ENCODE measurements around the gene FGF10.

The FGF10 gene

DNA sequence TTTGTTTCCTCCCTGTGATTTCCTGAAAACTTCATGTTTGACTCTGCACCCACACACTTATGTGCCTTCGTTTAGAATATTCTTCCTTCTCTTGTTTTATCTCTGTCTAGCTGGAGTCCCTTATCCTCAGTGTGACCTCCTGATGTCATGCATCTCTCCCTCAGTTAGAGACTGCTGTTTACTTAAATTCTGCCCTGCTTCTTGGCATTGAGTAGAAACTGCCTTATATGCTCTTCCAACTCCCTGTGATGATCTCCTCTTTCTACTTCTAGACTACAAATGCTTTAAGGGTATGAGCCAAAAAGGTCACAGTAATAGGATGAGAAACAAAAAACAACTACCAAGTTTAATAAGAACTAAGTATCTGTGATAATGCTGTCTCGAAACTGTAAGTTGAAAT is 12.2 kb downstream of the FGF10 start:
- Histone ChIP-seq H3K36me3 (no peaks in the 10 kb centered on the region), H3K27ac (no peak overlapping the region), H3K4me1 (no peaks in the 10 kb centered on the region), H3K27me3 (no peaks in the 10 kb centered on the region), H3K4me3 (no peak overlapping the region), H3K9me3 (no peaks in the 10 kb centered on the region)
- TF ChIP-seq, protein P1, sequence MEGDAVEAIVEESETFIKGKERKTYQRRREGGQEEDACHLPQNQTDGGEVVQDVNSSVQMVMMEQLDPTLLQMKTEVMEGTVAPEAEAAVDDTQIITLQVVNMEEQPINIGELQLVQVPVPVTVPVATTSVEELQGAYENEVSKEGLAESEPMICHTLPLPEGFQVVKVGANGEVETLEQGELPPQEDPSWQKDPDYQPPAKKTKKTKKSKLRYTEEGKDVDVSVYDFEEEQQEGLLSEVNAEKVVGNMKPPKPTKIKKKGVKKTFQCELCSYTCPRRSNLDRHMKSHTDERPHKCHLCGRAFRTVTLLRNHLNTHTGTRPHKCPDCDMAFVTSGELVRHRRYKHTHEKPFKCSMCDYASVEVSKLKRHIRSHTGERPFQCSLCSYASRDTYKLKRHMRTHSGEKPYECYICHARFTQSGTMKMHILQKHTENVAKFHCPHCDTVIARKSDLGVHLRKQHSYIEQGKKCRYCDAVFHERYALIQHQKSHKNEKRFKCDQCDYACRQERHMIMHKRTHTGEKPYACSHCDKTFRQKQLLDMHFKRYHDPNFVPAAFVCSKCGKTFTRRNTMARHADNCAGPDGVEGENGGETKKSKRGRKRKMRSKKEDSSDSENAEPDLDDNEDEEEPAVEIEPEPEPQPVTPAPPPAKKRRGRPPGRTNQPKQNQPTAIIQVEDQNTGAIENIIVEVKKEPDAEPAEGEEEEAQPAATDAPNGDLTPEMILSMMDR (IDR thresholded peaks at IDR 0.05) = no peak
- intact Hi-C loops (cut with DNase I; ENCODE audit: low total_unique reads) = no loop called here
- no peak for DNase-seq

DNA sequence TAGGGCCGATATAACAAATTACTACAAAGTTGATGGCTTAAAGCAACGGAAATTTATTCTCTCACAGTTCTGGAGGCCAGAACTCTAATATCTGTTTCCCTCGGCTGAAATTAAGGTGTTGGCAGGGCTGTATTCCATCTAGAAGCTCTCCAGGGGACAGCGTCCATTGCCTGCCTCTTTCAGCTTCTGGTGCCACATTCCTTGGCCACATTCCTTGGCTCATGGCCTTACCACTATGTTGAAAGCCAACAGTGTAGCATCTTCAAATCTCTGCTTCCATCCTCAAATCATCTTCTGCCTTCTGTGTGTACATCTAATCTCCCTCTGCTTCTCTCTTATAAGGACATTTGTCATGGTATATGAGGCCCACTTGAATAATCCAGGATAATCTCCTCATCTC is 17.2 kb downstream of the FGF10 start:
- Histone ChIP-seq H3K4me3 (no peak overlapping the region), H3K27ac (no peak overlapping the region), H3K36me3 (no peaks in the 10 kb centered on the region), H3K27me3 (no peaks in the 10 kb centered on the region), H3K4me1 (no peaks in the 10 kb centered on the region), H3K9me3 (no peaks in the 10 kb centered on the region)
- TF ChIP-seq, protein P1 (IDR thresholded peaks at IDR 0.05) = no peak
- intact Hi-C loops (cut with DNase I; ENCODE audit: low total_unique reads) = no loop called here
- no peak for DNase-seq

DNA sequence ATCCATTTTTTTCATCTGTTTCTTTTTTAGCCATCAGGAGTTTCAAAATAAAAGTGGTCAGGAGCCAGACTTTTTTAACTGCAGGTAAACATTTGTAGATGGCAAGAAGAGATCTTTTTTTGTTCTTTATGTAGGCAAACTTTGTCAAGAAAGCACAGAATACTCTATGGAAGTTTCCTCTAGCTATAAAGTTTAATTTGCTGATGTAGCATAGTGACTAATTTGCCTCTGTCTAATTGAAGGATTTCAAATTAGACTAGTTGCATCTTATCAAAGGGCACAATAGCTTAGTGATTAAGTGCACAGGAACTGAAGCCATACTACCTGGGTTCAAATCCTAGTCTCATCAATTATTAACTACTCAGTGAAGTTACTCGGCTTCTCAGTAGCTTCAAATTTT is 22.0 kb downstream of the FGF10 start:
- Histone ChIP-seq H3K9me3 (no peaks in the 10 kb centered on the region), H3K4me3 (no peak overlapping the region), H3K4me1 (peaks cover 0 to 7% (median 0%) of the 10 kb centered on the region in 4 donors), H3K27me3 (no peaks in the 10 kb centered on the region), H3K27ac (no peak overlapping the region), H3K36me3 (no peaks in the 10 kb centered on the region)
- DNase-seq = no peak
- intact Hi-C loops (cut with DNase I; ENCODE audit: low total_unique reads) = no loop called here
- TF ChIP-seq, protein P1 (IDR thresholded peaks at IDR 0.05) = no peak

DNA sequence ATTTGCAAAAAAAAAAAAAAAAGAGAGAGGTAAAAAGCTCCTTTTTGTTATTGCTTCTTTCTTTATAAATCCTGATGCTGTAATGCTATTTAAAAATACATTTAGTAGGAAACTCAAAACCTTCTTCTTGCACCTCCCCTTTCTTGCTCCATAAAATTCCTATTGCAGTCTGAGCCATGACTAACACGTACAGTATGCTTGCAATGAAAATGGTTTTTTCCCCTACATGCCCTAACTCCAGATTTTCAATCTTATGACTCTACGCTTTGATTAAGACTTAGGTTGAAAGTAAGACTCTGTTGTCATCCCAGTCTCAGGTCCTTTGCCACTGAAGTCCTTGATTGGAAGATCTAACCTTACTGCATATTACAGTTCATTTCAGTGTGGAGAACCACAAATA is 23.9 kb downstream of the FGF10 start:
- intact Hi-C loops (cut with DNase I; ENCODE audit: low total_unique reads) = no loop called here
- no peaks in the 10 kb centered on the region for H3K27me3 ChIP-seq

GRCh38 chr5:44364097-44364496 is 25.1 kb downstream of the FGF10 start:
- H3K27me3 ChIP-seq = no peaks in the 10 kb centered on the region
- H3K36me3 ChIP-seq = no peaks in the 10 kb centered on the region
- no peaks in the 10 kb centered on the region for H3K9me3 ChIP-seq
- no peak for DNase-seq
- H3K4me1 ChIP-seq = peaks cover 0 to 7% (median 0%) of the 10 kb centered on the region in 4 donors
- H3K27ac ChIP-seq = no peak overlapping the region
- TF ChIP-seq, protein P1 (IDR thresholded peaks at IDR 0.05) = no peak
- intact Hi-C loops (cut with DNase I; ENCODE audit: low total_unique reads) = no loop called here
- no peak overlapping the region for H3K4me3 ChIP-seq

More for the DNA sequence above, 23.9 kb downstream of the FGF10 start:
- Histone ChIP-seq H3K27ac (no peak overlapping the region), H3K4me3 (no peak overlapping the region), H3K36me3 (no peaks in the 10 kb centered on the region), H3K4me1 (peaks cover 0 to 7% (median 0%) of the 10 kb centered on the region in 4 donors), H3K9me3 (no peaks in the 10 kb centered on the region)
- TF ChIP-seq, protein P1 (IDR thresholded peaks at IDR 0.05) = no peak
- no peak for DNase-seq

Data from tibial artery (tissue), 4 donors.